Fibroblast of villous mesenchyme (primary cell): ENCODE data around the gene OTX2. TPM values are rescaled to one million over a fixed set of nuclear protein-coding genes. Genes with fewer than 3 reads are reported as not detected.

ENCODE experiments used
- DNase-seq: peaks from one replicate; pipeline ENCODE4 v3.0.0-alpha.2; 2010; ENCODE audit warnings: low read depth
- H3K4me3 ChIP-seq: 2 replicates; pipeline ENCODE4 v1.5.1; 2011; ENCODE audit warnings: low read depth, mild to moderate bottlenecking, low read length
- CTCF ChIP-seq: IDR thresholded peaks from 2 replicates; pipeline ENCODE4 v1.5.1; 2012; ENCODE audit warnings: low read depth, mild to moderate bottlenecking, low read length; ENCODE audit not compliant: insufficient read depth
- small RNA-seq: library from RNA; depleted of rRNA; stranded (forward); fragments of <200 nt; gene quantifications from one replicate; pipeline ENCODE3, GENCODE V24; 2012
- total RNA-seq: library from RNA; depleted of rRNA; stranded (reverse); fragments of >200 nt; gene quantifications from 2 replicates; pipeline ENCODE4 v1.2.3, GENCODE V29; 2012

Gene OTX2
- total RNA-seq, 1 donor, result not detected

- DNase-seq, result no peak
- no peak overlapping the region for H3K4me3 ChIP-seq
- TF ChIP-seq CTCF, result no peak
Observed at GRCh38 chr14:56751471-56751870, 58.8 kb downstream of the OTX2 start.

Small RNA genes within 50 kb of the gene (small RNA-seq; reads per million reads assigned to genes)
- gene RN7SL461P, result not detected
- not detected for gene RNU6-1204P

Other genes starting within 250 kb of the OTX2 start
- 13.5 and 19.9 TPM in 2 replicates for gene TMEM260, start 230.7 kb downstream of the OTX2 start, total RNA-seq